ENCODE measurements around the gene TMEM100. TPM values are rescaled to one million over a fixed set of nuclear protein-coding genes. Genes with fewer than 3 reads are reported as not detected.

Gene TMEM100
- total RNA-seq, 1 experiment from 2014 or later, result 10.7 TPM

- DNase-seq (ENCODE audit: low read depth, low spot score), result no peak
- in situ Hi-C loops (cut with HindIII; ENCODE audit: low pct_unique_long_range_greater_than_20kb, low sequenced_read_pairs), result no loop called here
Measured at GRCh38 chr17:55702150-55702549, 20.5 kb downstream of the TMEM100 start.

DNA sequence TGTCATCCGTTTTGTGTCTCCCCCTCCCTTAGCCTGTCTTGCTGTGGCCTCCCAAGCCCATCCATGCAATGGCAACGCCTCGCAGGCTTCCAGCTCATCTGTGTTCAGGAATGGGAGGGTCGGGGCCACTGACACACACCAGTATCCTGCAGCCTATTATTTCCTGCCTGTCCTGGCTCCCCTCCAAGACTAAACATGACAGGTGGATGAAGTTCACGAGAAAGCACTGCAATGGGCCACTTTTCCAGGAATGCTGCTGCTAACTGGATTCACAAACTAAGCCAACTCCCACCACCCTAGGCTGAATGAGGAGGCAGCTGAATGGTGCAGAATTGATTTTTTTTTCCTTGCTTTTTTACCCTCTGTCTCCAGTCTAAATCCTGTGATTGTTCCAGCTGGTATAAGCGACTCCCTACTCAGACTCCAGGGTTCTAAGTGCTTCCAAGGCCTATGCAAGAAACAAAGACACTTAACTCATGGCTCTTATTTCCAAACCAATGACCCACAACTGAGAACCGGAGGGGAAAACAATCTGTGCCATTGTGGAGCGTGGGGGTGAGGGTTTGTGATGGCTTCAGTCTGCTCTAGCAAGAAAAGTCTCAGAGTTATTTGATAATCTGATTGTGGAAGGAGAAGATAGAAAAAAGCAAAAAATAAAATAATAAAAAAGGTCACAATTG, 23.3 kb downstream of the TMEM100 start:
- in situ Hi-C loops (cut with HindIII; ENCODE audit: low pct_unique_long_range_greater_than_20kb, low sequenced_read_pairs), result no loop called here
- DNase-seq (ENCODE audit: low read depth, low spot score), result peak; percentile 28

- no peak for DNase-seq (ENCODE audit: low read depth, low spot score)
- in situ Hi-C loops (cut with HindIII; ENCODE audit: low pct_unique_long_range_greater_than_20kb, low sequenced_read_pairs), result no loop called here
Measured at GRCh38 chr17:55694286-55694910, 28.3 kb downstream of the TMEM100 start.

- in situ Hi-C loops (cut with HindIII; ENCODE audit: low pct_unique_long_range_greater_than_20kb, low sequenced_read_pairs), result no loop called here
- DNase-seq (ENCODE audit: low read depth, low spot score), result peak; percentile 46
Measured at GRCh38 chr17:55693254-55694216, 29.1 kb downstream of the TMEM100 start.

DNA sequence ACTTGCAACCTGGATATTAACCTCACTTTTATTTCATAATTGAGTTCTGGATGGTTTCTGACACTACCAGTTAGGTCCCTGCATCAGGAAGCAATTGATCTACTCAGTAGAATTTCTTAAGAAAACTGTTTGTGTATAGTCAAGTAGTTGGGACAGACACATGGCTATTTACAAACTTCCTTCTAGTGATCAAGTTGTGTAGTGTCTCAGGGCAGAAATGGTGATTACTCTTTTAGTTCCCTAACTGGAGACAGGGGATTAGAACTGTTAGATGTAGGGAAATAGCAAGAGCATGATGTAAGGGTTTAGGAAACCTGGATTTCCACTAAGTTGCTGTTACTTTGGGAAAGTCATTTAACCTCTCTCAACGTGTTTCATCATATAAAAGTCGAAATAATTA, 30.4 kb downstream of the TMEM100 start:
- DNase-seq (ENCODE audit: low read depth, low spot score), result no peak
- in situ Hi-C loops (cut with HindIII; ENCODE audit: low pct_unique_long_range_greater_than_20kb, low sequenced_read_pairs), result no loop called here

DNA sequence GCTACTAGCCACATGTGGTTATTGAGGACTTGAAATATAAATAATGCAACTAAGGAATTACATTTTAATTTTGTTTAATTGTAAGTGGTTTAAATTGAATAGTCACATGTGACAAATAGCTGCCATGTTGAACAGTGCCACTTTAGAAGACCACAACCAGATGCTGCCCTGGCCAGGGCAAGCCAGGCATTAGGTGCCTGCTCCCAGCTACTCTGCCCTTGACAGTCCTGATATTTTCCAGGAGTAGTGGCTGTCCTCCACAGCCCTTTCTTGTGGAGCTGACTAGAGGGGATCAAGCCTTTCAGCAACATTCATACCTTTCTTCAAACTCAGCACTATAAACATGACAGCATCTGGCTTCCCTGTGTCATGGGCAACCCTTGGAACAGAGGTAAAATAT, 31.0 kb downstream of the TMEM100 start:
- in situ Hi-C loops (cut with HindIII; ENCODE audit: low pct_unique_long_range_greater_than_20kb, low sequenced_read_pairs), result no loop called here
- DNase-seq (ENCODE audit: low read depth, low spot score), result no peak

GRCh38 chr17:55690105-55690508, 32.6 kb downstream of the TMEM100 start:
- no peak for DNase-seq (ENCODE audit: low read depth, low spot score)
- in situ Hi-C loops (cut with HindIII; ENCODE audit: low pct_unique_long_range_greater_than_20kb, low sequenced_read_pairs), result no loop called here

GRCh38 chr17:55689672-55690071, 33.0 kb downstream of the TMEM100 start:
- in situ Hi-C loops (cut with HindIII; ENCODE audit: low pct_unique_long_range_greater_than_20kb, low sequenced_read_pairs), result no loop called here
- DNase-seq (ENCODE audit: low read depth, low spot score), result no peak

DNA sequence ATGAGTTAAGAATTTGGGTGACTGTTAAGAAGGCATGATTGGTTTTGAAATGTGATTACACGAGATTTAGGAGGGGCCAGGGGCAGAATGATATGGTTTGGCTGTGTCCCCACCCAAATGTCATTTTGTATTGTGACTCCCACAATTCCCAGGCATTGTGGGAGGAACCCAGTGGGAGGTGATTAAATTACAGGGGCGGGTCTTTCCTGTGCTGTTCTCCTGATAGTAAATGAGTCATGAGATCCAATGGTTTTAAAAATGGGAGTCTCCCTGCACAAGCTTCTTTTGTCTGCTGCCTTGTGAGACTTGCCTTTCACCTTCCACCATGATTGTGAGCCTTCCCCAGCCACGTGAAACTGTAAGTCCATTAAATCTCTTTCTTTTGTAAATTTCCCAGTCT, 34.6 kb downstream of the TMEM100 start:
- in situ Hi-C loops (cut with HindIII; ENCODE audit: low pct_unique_long_range_greater_than_20kb, low sequenced_read_pairs), result no loop called here
- no peak for DNase-seq (ENCODE audit: low read depth, low spot score)

GRCh38 chr17:55687037-55687436, 35.6 kb downstream of the TMEM100 start:
- in situ Hi-C loops (cut with HindIII; ENCODE audit: low pct_unique_long_range_greater_than_20kb, low sequenced_read_pairs), result no loop called here
- DNase-seq (ENCODE audit: low read depth, low spot score), result no peak

- in situ Hi-C loops (cut with HindIII; ENCODE audit: low pct_unique_long_range_greater_than_20kb, low sequenced_read_pairs), result no loop called here
- no peak for DNase-seq (ENCODE audit: low read depth, low spot score)
Measured at GRCh38 chr17:55683550-55684315, 38.9 kb downstream of the TMEM100 start.

DNA sequence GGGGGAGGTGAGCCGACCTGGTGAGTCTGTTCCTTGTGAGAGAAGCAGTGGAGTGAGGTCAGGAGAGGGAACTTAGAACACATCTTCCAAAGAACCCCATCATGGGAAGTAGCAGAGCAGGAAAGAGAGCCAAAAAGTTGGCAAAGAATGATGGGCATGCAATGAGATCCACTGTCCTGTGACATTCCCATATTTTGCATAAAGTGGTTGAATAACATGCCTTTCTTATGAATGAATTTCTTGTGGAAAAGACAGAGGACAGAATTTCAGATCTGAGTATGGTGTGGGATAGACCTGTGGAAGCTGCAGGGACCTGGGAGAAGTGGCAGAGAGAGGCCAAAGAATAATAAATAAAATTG, 41.3 kb downstream of the TMEM100 start:
- in situ Hi-C loops (cut with HindIII; ENCODE audit: low pct_unique_long_range_greater_than_20kb, low sequenced_read_pairs), result no loop called here
- DNase-seq (ENCODE audit: low read depth, low spot score), result no peak

GRCh38 chr17:55680686-55681341, 41.9 kb downstream of the TMEM100 start:
- in situ Hi-C loops (cut with HindIII; ENCODE audit: low pct_unique_long_range_greater_than_20kb, low sequenced_read_pairs), result no loop called here
- no peak for DNase-seq (ENCODE audit: low read depth, low spot score)

DNA sequence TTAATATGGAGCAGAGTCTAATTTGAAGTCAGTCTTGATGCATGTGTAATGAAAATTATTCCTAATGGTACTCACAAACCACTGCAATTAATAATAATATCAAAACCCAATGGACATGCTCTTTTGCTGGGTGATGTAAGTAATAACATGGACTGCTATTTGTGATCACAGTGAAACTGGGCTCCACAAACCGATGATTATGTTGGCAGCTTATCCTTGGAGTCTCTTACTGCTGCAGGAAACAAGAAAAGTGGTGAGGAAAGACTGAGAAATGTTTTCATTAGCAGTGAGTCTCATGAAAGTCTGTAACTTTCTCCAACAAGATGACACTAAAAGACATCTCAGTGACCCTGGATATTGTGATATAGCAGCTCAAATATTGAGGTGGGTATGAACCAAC, 45.2 kb downstream of the TMEM100 start:
- DNase-seq (ENCODE audit: low read depth, low spot score), result no peak
- in situ Hi-C loops (cut with HindIII; ENCODE audit: low pct_unique_long_range_greater_than_20kb, low sequenced_read_pairs), result no loop called here

- in situ Hi-C loops (cut with HindIII; ENCODE audit: low pct_unique_long_range_greater_than_20kb, low sequenced_read_pairs), result no loop called here
Measured at GRCh38 chr17:55676274-55676673, 46.4 kb downstream of the TMEM100 start.

DNA sequence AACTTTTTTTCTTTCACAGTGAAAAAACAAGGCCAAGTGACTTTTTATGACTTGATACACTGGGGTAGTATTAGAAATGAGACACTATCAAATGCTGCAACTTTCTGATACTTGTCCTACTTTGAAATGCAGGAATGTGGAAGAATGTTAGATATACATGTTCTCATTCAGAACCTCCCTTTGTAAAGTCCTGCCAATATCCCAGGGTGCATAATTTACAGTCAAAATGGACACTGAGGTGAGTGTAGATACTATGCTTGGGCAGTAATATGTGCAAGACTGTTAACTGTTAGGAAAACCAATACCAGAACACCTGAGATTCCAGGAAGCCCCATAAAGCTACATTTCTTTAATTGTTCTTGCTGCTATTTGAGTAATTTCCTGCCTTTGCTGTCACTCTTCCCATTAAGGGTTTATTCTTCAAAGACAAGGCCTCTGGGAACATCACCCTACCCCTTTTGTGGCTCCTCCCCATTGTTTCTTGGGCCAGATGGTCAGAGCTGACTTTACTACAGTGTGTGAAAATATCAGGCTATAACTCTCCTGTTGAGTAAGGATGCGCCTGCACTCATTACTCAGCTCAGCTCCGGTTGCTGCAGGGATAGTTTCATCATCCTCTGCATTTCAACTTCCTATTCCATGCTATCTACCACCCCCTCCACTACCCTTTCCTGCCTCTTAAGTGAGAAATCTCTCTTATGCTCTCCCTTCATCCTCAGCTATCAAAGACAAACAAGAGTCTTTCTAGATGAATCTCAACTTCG, 48.7 kb downstream of the TMEM100 start:
- no peak for DNase-seq (ENCODE audit: low read depth, low spot score)
- in situ Hi-C loops (cut with HindIII; ENCODE audit: low pct_unique_long_range_greater_than_20kb, low sequenced_read_pairs), result no loop called here

More at GRCh38 chr17:55676274-55676673, 46.4 kb downstream of the TMEM100 start:
- no peak for DNase-seq (ENCODE audit: low read depth, low spot score)

All from SK-MEL-5 (cell line).